NT2/D1 (cell line): Measurements from ENCODE around the gene ZBTB7A.

ENCODE experiments used
- DNase-seq: peaks from one replicate; pipeline ENCODE4 v3.0.0-alpha.2; 2011; ENCODE audit warnings: low read depth, low spot score
- H3K27me3 ChIP-seq: 2 replicates; pipeline ENCODE4 v1.6.0; 2011; ENCODE audit warnings: mild to moderate bottlenecking; ENCODE audit not compliant: insufficient read length, insufficient read depth
- H3K36me3 ChIP-seq: 2 replicates; pipeline ENCODE4 v1.6.1; 2011; ENCODE audit warnings: mild to moderate bottlenecking, low read length, mixed read lengths; ENCODE audit not compliant: insufficient read depth, insufficient read length
- H3K4me1 ChIP-seq: 2 replicates; pipeline ENCODE4 v1.5.1; 2011; ENCODE audit not compliant: insufficient read depth, insufficient read length
- H3K4me3 ChIP-seq: 2 replicates; pipeline ENCODE4 v1.5.1; 2011; ENCODE audit warnings: low read depth; ENCODE audit not compliant: insufficient read length
- H3K9ac ChIP-seq: 2 replicates; pipeline ENCODE4 v1.6.0; 2011; ENCODE audit warnings: low read depth; ENCODE audit not compliant: insufficient read length
- H3K9me3 ChIP-seq: 2 replicates; pipeline ENCODE4 v1.5.1; 2011; ENCODE audit warnings: mild to moderate bottlenecking, low read length; ENCODE audit not compliant: insufficient read depth
- SUZ12 ChIP-seq: IDR thresholded peaks from 2 replicates; pipeline ENCODE4 v1.6.1; 2011; ENCODE audit not compliant: insufficient read length, insufficient read depth; ENCODE audit errors: extremely low read depth
- YY1 ChIP-seq: IDR thresholded peaks from 2 replicates; pipeline ENCODE4 v1.6.1; 2011; ENCODE audit not compliant: insufficient read length, insufficient read depth
- ZNF274 ChIP-seq: IDR thresholded peaks from 2 replicates; pipeline ENCODE4 v1.6.1; 2011; ENCODE audit warnings: mild to moderate bottlenecking, low read depth, low read length

The ZBTB7A gene

DNA sequence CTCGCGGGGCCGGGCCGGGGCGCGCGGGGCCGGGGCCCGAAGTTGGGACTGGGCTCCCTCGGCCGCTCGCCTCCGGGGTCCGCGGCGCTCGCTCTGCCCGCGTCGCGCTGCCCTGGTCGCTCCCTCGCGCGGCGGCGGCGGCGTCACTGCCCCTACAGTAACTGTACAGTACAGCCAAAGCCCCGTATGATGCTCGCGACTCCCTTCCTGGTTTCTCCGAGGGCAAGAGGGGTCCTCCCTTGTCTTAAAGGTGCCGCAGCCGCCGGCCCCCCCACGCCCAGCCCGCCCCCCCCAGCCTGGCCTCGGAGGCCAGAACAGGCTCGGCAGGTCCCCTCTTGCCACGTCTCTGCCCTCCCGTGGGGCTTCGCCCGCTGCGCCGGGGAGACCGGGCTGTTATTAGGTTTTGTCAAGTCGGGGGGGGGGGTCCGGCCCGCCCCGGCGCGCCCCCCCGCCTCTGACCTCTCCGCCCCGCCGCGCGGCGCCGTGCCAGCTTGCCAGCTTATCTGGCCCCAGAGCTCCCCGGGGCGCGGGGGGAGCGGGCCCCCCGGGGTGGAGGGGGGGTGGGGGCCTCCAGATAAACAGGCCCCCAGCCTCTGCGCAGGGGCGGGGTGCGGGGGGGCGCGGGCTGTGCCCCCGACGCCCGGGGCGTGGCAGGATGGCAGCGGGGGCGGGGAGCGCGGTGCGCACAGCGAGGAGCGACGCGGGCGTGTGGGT, at the start of gene ZBTB7A:
ZBTB7A (minus strand) TSS at position 218 of the 714 bp plus-strand sequence. CDS start 11,667 bp downstream, outside the sequence.
- no peak for DNase-seq
- H3K4me1 ChIP-seq, result peaks cover 19% of the 10 kb centered on the region
- TF ChIP-seq SUZ12 (no peak), YY1 (no peak), ZNF274 (no peak)
- peaks cover 28% of the 10 kb centered on the region for H3K27me3 ChIP-seq
- peak within 1 kb of the TSS; percentile 60 for H3K4me3 ChIP-seq
- no peaks in the 10 kb centered on the region for H3K9me3 ChIP-seq
- peak within 1 kb of the TSS; percentile 86 for H3K9ac ChIP-seq
- H3K36me3 ChIP-seq, result peaks cover 19% of the 10 kb centered on the region

DNA sequence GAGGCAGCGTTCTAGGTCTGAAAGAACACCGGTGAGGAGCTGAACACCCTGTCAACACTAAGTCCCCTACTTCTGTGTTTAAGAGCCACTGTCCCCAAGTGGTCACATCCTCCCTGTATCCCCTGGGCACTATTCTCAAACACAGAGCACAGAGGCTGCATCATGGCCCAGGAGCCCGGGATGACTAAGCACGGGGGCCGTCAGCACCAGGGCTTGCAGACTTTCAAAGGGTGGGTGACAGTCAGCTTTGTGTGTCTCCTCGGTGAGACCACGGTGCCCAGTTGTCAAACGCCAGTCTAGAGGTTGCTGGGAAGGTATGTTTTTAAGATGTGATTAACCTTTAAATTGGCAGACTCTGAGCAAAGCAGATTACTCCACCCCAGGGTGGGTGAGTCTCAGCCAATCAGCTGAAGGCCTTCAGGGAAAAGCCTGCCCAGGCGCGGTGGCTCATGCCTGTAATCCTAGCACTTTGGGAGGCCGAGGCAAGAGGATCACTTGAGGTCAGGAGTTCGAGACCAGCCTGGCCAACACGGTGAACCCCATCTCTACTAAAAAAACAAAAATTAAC, 49.2 kb upstream of the ZBTB7A start:
- peaks cover 90% of the 10 kb centered on the region for H3K36me3 ChIP-seq
- H3K9ac ChIP-seq, result peak overlapping the region; percentile 56

DNA sequence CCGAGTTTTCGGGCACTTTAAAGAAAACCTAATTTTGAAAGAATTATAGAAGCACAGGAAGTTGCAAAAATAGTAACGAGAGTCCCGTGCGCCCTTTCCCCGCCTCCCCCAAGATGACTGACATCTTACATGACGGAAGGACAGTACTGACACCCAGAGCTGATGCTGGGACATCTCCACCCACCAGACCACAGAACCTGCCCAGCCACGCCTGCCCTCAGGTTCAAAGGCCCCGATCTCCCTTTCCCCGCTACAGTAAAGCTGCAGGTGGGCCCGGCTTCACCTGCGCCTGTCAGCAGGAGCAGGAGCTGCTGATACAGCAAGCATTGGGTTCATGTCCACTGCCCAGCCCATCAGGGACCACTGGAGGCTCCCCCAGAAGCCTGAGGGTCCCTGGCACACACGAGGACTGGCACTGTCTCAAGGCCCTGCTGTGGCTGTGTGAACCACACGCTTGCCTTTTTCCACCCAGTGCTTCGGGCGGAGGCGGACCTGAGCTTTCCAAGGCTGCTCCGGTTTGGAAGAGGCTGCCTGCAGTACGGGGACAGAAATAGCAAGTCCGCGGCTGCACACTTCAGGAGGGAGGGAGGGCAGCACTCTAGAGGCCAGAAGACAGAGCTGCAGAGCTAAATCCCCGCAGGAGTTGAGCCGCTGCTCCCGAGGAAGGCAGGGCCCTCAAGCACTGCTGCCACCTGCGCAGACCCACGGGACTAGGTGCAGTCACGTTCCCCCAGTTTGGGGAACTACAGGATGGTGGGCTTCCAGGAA, 48.5 kb upstream of the ZBTB7A start:
- H3K36me3 ChIP-seq, result peaks cover 90% of the 10 kb centered on the region
- peaks cover 23% of the 10 kb centered on the region for H3K4me1 ChIP-seq
- TF ChIP-seq ZNF274, result no peak
- TF ChIP-seq YY1, result no peak
- TF ChIP-seq SUZ12, result no peak
- H3K4me3 ChIP-seq, result no peak overlapping the region
- H3K9me3 ChIP-seq, result no peaks in the 10 kb centered on the region
- no peaks in the 10 kb centered on the region for H3K27me3 ChIP-seq
- no peak for DNase-seq
- H3K9ac ChIP-seq, result peak overlapping the region; percentile 56

More for the DNA sequence above, 49.2 kb upstream of the ZBTB7A start:
- H3K27me3 ChIP-seq, result no peaks in the 10 kb centered on the region
- H3K4me1 ChIP-seq, result peaks cover 22% of the 10 kb centered on the region
- no peaks in the 10 kb centered on the region for H3K9me3 ChIP-seq
- TF ChIP-seq YY1 (no peak), ZNF274 (no peak), SUZ12 (no peak)
- no peak overlapping the region for H3K4me3 ChIP-seq
- no peak for DNase-seq

DNA sequence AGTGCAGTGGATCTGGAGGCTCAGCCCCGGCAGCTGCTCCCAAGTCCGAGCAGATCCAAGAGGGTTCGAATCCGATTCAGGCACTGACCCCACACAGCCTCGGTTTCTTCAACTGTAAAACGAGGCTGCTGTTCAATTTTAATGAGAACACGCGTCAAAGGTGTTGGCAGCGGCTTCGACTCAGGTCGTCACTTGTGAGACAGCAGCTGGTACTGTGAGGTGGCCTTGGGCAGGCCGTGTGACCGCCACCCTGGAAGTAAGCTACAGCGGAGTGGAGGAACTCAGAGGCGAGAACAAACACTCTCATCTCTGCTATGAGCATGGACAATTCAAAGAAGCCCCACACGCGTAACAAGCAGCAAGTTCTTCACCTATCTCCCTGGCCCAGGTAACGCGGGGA, 47.5 kb upstream of the ZBTB7A start:
- peaks cover 18% of the 10 kb centered on the region for H3K4me1 ChIP-seq
- DNase-seq, result no peak
- H3K27me3 ChIP-seq, result no peaks in the 10 kb centered on the region
- H3K4me3 ChIP-seq, result no peak overlapping the region
- no peaks in the 10 kb centered on the region for H3K9me3 ChIP-seq
- H3K9ac ChIP-seq, result no peak overlapping the region
- TF ChIP-seq YY1 (no peak), ZNF274 (no peak), SUZ12 (no peak)
- peaks cover 92% of the 10 kb centered on the region for H3K36me3 ChIP-seq

DNA sequence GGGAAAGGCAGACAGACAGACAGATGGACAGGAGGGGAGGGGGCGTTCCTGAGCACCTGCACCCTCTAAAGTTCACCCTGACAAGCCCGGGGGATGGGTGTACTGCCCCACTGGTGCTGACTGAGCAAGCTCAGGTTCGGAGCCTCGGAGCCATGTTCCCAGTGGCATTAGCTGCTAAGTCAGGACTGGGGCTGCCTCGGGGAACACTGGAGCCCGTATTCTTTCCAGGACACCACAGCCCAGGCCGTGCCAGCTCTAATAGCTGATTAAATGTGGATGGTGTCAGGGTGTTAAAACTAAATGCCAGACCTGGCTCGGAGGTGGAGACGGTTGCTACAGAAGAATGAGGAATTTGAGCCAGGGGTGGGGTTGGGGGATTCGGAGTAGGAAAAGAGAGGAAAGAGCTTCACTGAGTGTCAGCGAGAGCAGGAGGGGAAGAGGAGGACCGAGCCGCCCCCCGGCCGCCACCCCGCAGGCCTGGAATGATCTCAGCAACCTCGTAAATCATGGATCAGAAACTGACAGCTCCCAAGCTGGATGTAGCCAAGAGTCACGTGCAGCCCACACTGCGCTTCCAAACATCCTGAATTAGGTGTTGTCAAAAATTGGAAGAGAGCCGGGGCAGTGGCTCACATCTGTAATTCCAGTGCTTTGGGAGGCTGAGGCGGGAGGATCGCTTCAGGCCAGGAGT, 46.8 kb upstream of the ZBTB7A start:
- H3K27me3 ChIP-seq, result no peaks in the 10 kb centered on the region
- H3K4me3 ChIP-seq, result no peak overlapping the region
- H3K36me3 ChIP-seq, result peaks cover 94% of the 10 kb centered on the region
- no peak overlapping the region for H3K9ac ChIP-seq
- no peaks in the 10 kb centered on the region for H3K9me3 ChIP-seq
- no peak for TF ChIP-seq SUZ12
- TF ChIP-seq YY1, result no peak
- TF ChIP-seq ZNF274, result no peak
- peaks cover 18% of the 10 kb centered on the region for H3K4me1 ChIP-seq
- DNase-seq, result no peak

DNA sequence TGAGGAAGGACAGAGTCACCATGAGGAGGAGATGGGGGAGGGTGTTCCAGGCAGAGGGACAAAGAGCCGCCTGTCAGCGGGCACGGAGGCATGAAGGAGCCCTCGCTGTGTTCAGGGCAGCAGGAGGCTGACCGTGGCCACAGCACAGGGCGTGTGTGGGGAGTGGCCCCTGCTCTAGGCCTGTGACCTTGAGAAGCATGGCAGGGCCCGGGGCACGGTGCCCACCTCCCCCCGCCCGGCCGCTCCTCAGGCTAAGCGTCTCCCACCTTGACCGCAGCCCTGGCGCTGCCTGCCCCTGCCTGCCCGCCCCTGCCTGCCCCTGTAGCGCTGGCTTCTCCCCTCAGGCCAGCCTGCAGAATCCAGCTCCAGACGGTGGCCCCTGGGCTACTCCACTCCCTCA, 45.7 kb upstream of the ZBTB7A start:
- TF ChIP-seq ZNF274 (no peak), SUZ12 (no peak), YY1 (no peak)
- peaks cover 18% of the 10 kb centered on the region for H3K4me1 ChIP-seq
- no peaks in the 10 kb centered on the region for H3K27me3 ChIP-seq
- no peaks in the 10 kb centered on the region for H3K9me3 ChIP-seq
- no peak overlapping the region for H3K9ac ChIP-seq
- peaks cover 95% of the 10 kb centered on the region for H3K36me3 ChIP-seq
- no peak for DNase-seq
- no peak overlapping the region for H3K4me3 ChIP-seq
